Karpas-422 (cell line): ENCODE measurements around the gene HECW1. TPM values are rescaled to one million over a fixed set of nuclear protein-coding genes. Genes with fewer than 3 reads are reported as not detected.

Experiments used
- DNase-seq: peaks from one replicate; pipeline ENCODE4 v3.0.0-alpha.2; 2015
- H2AFZ ChIP-seq: fragments of 200-600 bp; sonication (generic); 2 replicates; pipeline ENCODE4 v1.6.1; 2014; ENCODE audit warnings: antibody characterized with exemption, low read length, mixed read lengths
- H3K27ac ChIP-seq: fragments of 200-600 bp; sonication (generic); 2 replicates; pipeline ENCODE4 v1.5.1; 2014; ENCODE audit warnings: mild to moderate bottlenecking, low read length, moderate library complexity
- H3K27me3 ChIP-seq: fragments of 200-600 bp; sonication (generic); 2 replicates; pipeline ENCODE4 v1.6.1; 2014; ENCODE audit warnings: low read length, mixed read lengths
- H3K36me3 ChIP-seq: fragments of 200-600 bp; sonication (generic); 2 replicates; pipeline ENCODE4 v1.6.1; 2014; ENCODE audit warnings: low read length, mixed read lengths; ENCODE audit not compliant: insufficient read depth
- H3K4me1 ChIP-seq: fragments of 200-600 bp; sonication (generic); 2 replicates; pipeline ENCODE4 v1.6.1; 2014; ENCODE audit warnings: mild to moderate bottlenecking, low read length, mixed read lengths
- H3K4me2 ChIP-seq: fragments of 200-600 bp; sonication (generic); 2 replicates; pipeline ENCODE4 v1.6.1; 2014; ENCODE audit warnings: low read length, low read depth, mild to moderate bottlenecking; ENCODE audit not compliant: poor library complexity, severe bottlenecking
- H3K4me3 ChIP-seq: fragments of 200-600 bp; sonication (generic); 2 replicates; pipeline ENCODE4 v1.5.1; 2014; ENCODE audit warnings: mild to moderate bottlenecking, antibody characterized with exemption, low read length, mixed read lengths
- H3K79me2 ChIP-seq: fragments of 200-600 bp; sonication (generic); 2 replicates; pipeline ENCODE4 v1.6.1; 2014; ENCODE audit warnings: mild to moderate bottlenecking, low read length, mixed read lengths
- H3K9ac ChIP-seq: fragments of 200-600 bp; sonication (generic); 2 replicates; pipeline ENCODE4 v1.6.0; 2014; ENCODE audit warnings: low read length
- H3K9me2 ChIP-seq: fragments of 200-600 bp; sonication (generic), shearing (Covaris generic); replicated peaks from 2 replicates; pipeline ENCODE4 v1.6.0; 2014; ENCODE audit warnings: mild to moderate bottlenecking, low read length, moderate library complexity; ENCODE audit not compliant: insufficient read depth
- H3K9me3 ChIP-seq: fragments of 300-700, 200-600 bp; sonication (generic); 2 replicates; pipeline ENCODE4 v1.6.1; 2014; ENCODE audit warnings: low read length, mixed read lengths
- H4K20me1 ChIP-seq: fragments of 200-600 bp; sonication (generic); 2 replicates; pipeline ENCODE4 v1.6.1; 2014; ENCODE audit warnings: mild to moderate bottlenecking, antibody characterized with exemption, low read length, low read depth; ENCODE audit not compliant: insufficient read depth
- total RNA-seq: library from RNA; depleted of rRNA; stranded (reverse); fragments of >200 nt; shearing (Covaris generic); gene quantifications from 2 replicates; pipeline ENCODE4 v1.2.3, GENCODE V29; 2014; ENCODE audit warnings: low replicate concordance

Gene HECW1
- total RNA-seq, 1 experiment from 2014 or later = not detected

DNA sequence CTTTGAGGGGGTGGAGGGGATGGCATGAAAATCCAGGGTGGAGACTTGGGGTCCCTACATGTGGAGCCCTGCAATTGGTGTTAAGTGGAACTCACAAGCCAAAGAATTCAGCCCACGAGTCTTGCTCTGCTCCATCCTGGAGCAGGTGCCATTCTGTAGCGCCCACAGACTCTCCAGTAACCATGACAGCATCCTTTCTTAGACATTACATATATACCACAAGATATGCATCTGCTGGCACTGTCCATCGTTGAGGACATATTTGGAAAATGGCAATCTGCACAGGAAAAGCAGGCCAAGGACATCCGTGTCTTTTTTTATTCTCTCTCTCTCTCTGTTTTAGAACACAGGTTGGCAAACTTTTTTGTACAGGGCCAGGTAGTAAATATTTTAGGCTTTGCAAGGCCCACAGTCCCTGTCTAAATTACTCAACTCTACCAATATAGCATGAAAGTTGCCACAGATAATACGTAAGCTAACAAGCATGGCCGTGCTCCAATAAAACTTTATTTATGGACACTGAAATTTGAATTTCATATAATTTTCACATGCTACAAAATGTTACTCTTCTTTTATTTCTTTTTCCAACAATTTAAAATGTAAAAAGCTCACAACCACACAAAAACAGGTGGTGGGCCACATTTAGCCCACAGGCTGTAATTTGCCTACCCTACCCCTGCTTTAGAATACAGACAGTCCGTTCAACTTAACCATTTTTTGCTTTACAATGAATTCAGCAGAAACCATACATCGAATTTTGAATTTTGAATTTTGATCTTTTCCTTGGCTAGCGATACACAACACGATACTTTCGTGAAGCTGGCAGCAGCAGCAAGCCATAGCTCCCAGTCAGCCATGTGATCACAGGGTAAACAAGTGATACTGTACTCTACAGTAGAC lies 329.0 kb downstream of the HECW1 start:
- H3K4me3 ChIP-seq = no peak overlapping the region
- DNase-seq = no peak
- H3K9ac ChIP-seq = no peak overlapping the region
- no peaks in the 10 kb centered on the region for H3K36me3 ChIP-seq
- no peaks in the 10 kb centered on the region for H3K9me3 ChIP-seq
- H3K27ac ChIP-seq = no peak overlapping the region
- H2AFZ ChIP-seq = no peak overlapping the region
- no peak overlapping the region for H3K4me2 ChIP-seq
- H3K9me2 ChIP-seq = no peaks in the 10 kb centered on the region
- no peaks in the 10 kb centered on the region for H4K20me1 ChIP-seq
- H3K4me1 ChIP-seq = no peaks in the 10 kb centered on the region
- no peaks in the 10 kb centered on the region for H3K27me3 ChIP-seq
- H3K79me2 ChIP-seq = no peaks in the 10 kb centered on the region

DNA sequence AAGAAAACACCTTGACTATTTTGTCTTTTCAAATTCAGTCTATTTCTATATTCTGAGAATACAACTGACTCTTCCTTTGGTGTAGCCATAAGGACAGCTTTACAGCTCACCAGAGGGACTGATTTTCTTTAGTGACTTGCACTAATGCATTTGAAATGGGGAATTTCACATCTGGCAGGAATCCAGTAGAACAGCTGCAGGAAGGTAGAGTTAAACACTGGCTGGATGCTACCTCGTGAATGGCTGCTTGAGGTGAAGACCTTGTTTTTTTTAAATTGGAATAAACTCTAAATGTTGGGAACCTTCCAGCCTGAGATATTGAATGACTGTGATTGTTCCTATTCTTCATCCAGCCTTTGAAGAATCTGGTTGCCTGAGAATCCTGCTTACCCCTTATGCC lies 330.9 kb downstream of the HECW1 start:
- Histone ChIP-seq H3K9me3 (no peaks in the 10 kb centered on the region), H3K9ac (no peak overlapping the region), H2AFZ (no peak overlapping the region), H3K36me3 (no peaks in the 10 kb centered on the region), H3K27me3 (no peaks in the 10 kb centered on the region), H3K9me2 (no peaks in the 10 kb centered on the region), H3K4me3 (no peak overlapping the region), H3K4me1 (no peaks in the 10 kb centered on the region), H3K79me2 (no peaks in the 10 kb centered on the region), H3K27ac (no peak overlapping the region), H4K20me1 (no peaks in the 10 kb centered on the region), H3K4me2 (no peak overlapping the region)
- DNase-seq = no peak

DNA sequence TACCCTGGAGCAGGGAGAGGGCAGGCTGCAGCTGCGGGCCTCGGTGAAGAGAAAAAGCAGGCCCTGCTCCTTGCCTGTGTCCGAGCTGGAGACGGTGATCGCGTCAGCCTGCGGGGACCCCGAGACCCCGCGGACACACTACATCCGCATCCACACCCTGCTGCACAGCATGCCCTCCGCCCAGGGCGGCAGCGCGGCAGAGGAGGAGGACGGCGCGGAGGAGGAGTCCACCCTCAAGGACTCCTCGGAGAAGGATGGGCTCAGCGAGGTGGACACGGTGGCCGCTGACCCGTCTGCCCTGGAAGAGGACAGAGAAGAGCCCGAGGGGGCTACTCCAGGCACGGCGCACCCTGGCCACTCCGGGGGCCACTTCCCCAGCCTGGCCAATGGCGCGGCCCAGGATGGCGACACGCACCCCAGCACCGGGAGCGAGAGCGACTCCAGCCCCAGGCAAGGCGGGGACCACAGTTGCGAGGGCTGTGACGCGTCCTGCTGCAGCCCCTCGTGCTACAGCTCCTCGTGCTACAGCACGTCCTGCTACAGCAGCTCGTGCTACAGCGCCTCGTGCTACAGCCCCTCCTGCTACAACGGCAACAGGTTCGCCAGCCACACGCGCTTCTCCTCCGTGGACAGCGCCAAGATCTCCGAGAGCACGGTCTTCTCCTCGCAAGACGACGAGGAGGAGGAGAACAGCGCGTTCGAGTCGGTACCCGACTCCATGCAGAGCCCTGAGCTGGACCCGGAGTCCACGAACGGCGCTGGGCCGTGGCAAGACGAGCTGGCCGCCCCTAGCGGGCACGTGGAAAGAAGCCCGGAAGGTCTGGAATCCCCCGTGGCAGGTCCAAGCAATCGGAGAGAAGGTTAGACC lies 332.5 kb downstream of the HECW1 start:
- H3K27me3 ChIP-seq = no peaks in the 10 kb centered on the region
- no peaks in the 10 kb centered on the region for H3K4me1 ChIP-seq
- no peaks in the 10 kb centered on the region for H3K79me2 ChIP-seq
- no peaks in the 10 kb centered on the region for H3K9me3 ChIP-seq
- H3K9me2 ChIP-seq = no peaks in the 10 kb centered on the region
- no peaks in the 10 kb centered on the region for H4K20me1 ChIP-seq
- no peak for DNase-seq
- H3K4me3 ChIP-seq = no peak overlapping the region
- no peak overlapping the region for H3K27ac ChIP-seq
- H3K4me2 ChIP-seq = no peak overlapping the region
- H3K9ac ChIP-seq = no peak overlapping the region
- no peak overlapping the region for H2AFZ ChIP-seq
- no peaks in the 10 kb centered on the region for H3K36me3 ChIP-seq

- H3K9ac ChIP-seq = no peak overlapping the region
- no peaks in the 10 kb centered on the region for H3K27me3 ChIP-seq
- H3K4me2 ChIP-seq = no peak overlapping the region
- H2AFZ ChIP-seq = no peak overlapping the region
- H3K27ac ChIP-seq = no peak overlapping the region
- H3K36me3 ChIP-seq = no peaks in the 10 kb centered on the region
- no peaks in the 10 kb centered on the region for H3K9me3 ChIP-seq
- DNase-seq = no peak
- H3K4me3 ChIP-seq = no peak overlapping the region
- no peaks in the 10 kb centered on the region for H3K4me1 ChIP-seq
- H4K20me1 ChIP-seq = no peaks in the 10 kb centered on the region
- no peaks in the 10 kb centered on the region for H3K79me2 ChIP-seq
- H3K9me2 ChIP-seq = no peaks in the 10 kb centered on the region
Observed at GRCh38 chr7:43449577-43449976, 337.1 kb downstream of the HECW1 start.

GRCh38 chr7:43450894-43451293 lies 338.4 kb downstream of the HECW1 start:
- H3K9me3 ChIP-seq = no peaks in the 10 kb centered on the region
- H3K4me3 ChIP-seq = no peak overlapping the region
- DNase-seq = no peak

DNA sequence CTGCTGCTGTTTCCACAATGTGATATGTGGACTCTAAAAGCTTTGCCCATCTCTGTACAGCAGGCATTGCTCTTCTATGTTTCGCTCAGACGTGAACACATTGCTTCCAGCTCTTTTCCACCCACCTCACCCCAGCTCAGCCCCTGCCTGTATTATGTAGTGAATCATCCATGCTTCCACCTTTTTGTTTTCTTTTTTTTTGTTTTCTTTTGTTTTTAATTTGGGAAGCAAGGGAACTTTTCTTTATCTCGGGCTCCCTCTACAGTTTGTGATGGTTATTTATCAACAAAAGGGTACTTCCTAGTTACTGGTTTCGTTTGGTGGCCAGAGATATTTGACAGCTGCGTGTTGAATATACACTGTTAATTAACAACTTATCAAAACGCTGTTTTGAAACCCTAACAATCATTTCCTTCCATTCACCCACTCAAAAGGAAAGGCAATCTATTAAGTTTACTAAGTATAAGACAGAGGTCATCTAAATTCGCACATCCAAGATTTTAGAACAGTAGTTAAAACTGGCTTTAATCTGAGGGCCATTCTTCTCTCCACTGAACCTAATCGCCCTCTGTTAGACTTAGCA lies 342.6 kb downstream of the HECW1 start:
- no peaks in the 10 kb centered on the region for H3K27me3 ChIP-seq
- H4K20me1 ChIP-seq = no peaks in the 10 kb centered on the region
- no peaks in the 10 kb centered on the region for H3K9me3 ChIP-seq
- H3K79me2 ChIP-seq = no peaks in the 10 kb centered on the region
- no peaks in the 10 kb centered on the region for H3K36me3 ChIP-seq
- H3K9ac ChIP-seq = no peak overlapping the region
- H3K27ac ChIP-seq = no peak overlapping the region
- H3K4me3 ChIP-seq = no peak overlapping the region
- no peaks in the 10 kb centered on the region for H3K9me2 ChIP-seq
- H3K4me1 ChIP-seq = no peaks in the 10 kb centered on the region
- peak; percentile 60 for DNase-seq
- no peak overlapping the region for H3K4me2 ChIP-seq
- no peak overlapping the region for H2AFZ ChIP-seq

More at GRCh38 chr7:43450894-43451293, 338.4 kb downstream of the HECW1 start:
- H3K27me3 ChIP-seq = no peaks in the 10 kb centered on the region
- no peaks in the 10 kb centered on the region for H3K79me2 ChIP-seq
- H3K4me2 ChIP-seq = no peak overlapping the region
- H3K4me1 ChIP-seq = no peaks in the 10 kb centered on the region
- H3K9me2 ChIP-seq = no peaks in the 10 kb centered on the region
- H2AFZ ChIP-seq = no peak overlapping the region
- no peaks in the 10 kb centered on the region for H3K36me3 ChIP-seq
- no peak overlapping the region for H3K27ac ChIP-seq
- H4K20me1 ChIP-seq = no peaks in the 10 kb centered on the region
- no peak overlapping the region for H3K9ac ChIP-seq

GRCh38 chr7:43456200-43456599 lies 343.8 kb downstream of the HECW1 start:
- Histone ChIP-seq H3K4me3 (no peak overlapping the region), H3K4me1 (no peaks in the 10 kb centered on the region), H3K9me2 (no peaks in the 10 kb centered on the region), H3K4me2 (no peak overlapping the region), H2AFZ (no peak overlapping the region), H3K9me3 (no peaks in the 10 kb centered on the region), H3K27ac (no peak overlapping the region), H3K36me3 (no peaks in the 10 kb centered on the region), H3K27me3 (no peaks in the 10 kb centered on the region), H3K9ac (no peak overlapping the region), H4K20me1 (no peaks in the 10 kb centered on the region), H3K79me2 (no peaks in the 10 kb centered on the region)
- DNase-seq = no peak
